GM10248 (cell line): ENCODE data around the gene GREB1.

Experiments
- CTCF ChIA-PET: fragments of 300-600 bp; sonication (Branson Sonifier 250); formaldehyde crosslinking; extraction: SDS; loops from one replicate; lab custom pipeline; 2021; ENCODE audit warnings: antibody characterized with exemption; lab: Yijun Ruan, JAX
- POLR2A ChIA-PET: fragments of 350-650 bp; sonication (Branson Sonifier 250); formaldehyde crosslinking; extraction: SDS; loops from one replicate; lab custom pipeline; 2020; ENCODE audit warnings: antibody characterized with exemption; lab: Yijun Ruan, JAX
- DNase-seq: peaks from one replicate; pipeline ENCODE4 v3.0.0; 2012; ENCODE audit errors: extremely low spot score
- CTCF ChIP-seq: IDR thresholded peaks from 2 replicates; pipeline ENCODE4 v1.5.1; 2012; ENCODE audit warnings: mild to moderate bottlenecking, low read depth; ENCODE audit errors: extremely low read depth, missing control alignments, control extremely low read depth

The GREB1 gene

GRCh38 chr2:11630855-11631254 is 97.0 kb downstream of the GREB1 start:
- POLR2A ChIA-PET, result no interaction called here
- no peak for TF ChIP-seq CTCF
- CTCF ChIA-PET, result interaction anchor here (1.2 to 1.6 kb wide), 3 partner anchors 18 to 798 kb away, joined by 3 read pairs; no protein-coding TSS in a partner anchor
- no peak for DNase-seq

GRCh38 chr2:11631462-11631861 is 97.6 kb downstream of the GREB1 start:
- DNase-seq, result no peak
- ChIA-PET CTCF (interaction anchor here (1.6 kb wide), 1 partner anchor 47 kb away, joined by 3 read pairs; no protein-coding TSS in a partner anchor), POLR2A (no interaction called here)
- TF ChIP-seq CTCF, result no peak

GRCh38 chr2:11633923-11634478 is 100.2 kb downstream of the GREB1 start:
- POLR2A ChIA-PET, result no interaction called here
- CTCF ChIA-PET, result no interaction called here
- TF ChIP-seq CTCF, result no peak
- DNase-seq, result no peak

GRCh38 chr2:11634584-11634983 is 100.7 kb downstream of the GREB1 start:
- ChIA-PET CTCF (interaction anchor here (0.7 kb wide), 1 partner anchor 17 kb away, joined by 3 read pairs; no protein-coding TSS in a partner anchor), POLR2A (no interaction called here)
- DNase-seq, result no peak
- no peak for TF ChIP-seq CTCF

GRCh38 chr2:11635141-11635540 is 101.3 kb downstream of the GREB1 start:
- ChIA-PET CTCF (interaction anchor here (0.7 to 1.2 kb wide), 2 partner anchors 9 to 17 kb away, joined by 3 read pairs; no protein-coding TSS in a partner anchor), POLR2A (no interaction called here)
- TF ChIP-seq CTCF, result no peak
- no peak for DNase-seq

- TF ChIP-seq CTCF, result no peak
- DNase-seq, result no peak
- CTCF ChIA-PET, result interaction anchor here (1.0 kb wide), 1 partner anchor 54 kb away, joined by 4 read pairs; no protein-coding TSS in a partner anchor
- POLR2A ChIA-PET, result no interaction called here
These were observed 102.9 kb downstream of the GREB1 start for GRCh38 chr2:11636593-11637295.
